WTC11 (cell line): Measurements from ENCODE around the gene KRT28.

Experiments used
- NFE2L1 ChIP-seq: sonication (generic); formaldehyde crosslinking; IDR thresholded peaks from 2 replicates; pipeline ENCODE4 v1.8.1; 2023; ENCODE audit warnings: missing genetic modification reagents
- RELA ChIP-seq: sonication (generic); formaldehyde crosslinking; IDR thresholded peaks from 2 replicates; pipeline ENCODE4 v1.8.1; 2022; ENCODE audit warnings: missing genetic modification reagents, mild to moderate bottlenecking, borderline replicate concordance
- TEAD4 ChIP-seq: sonication (generic); formaldehyde crosslinking; IDR thresholded peaks from 2 replicates; pipeline ENCODE4 v1.8.0; 2022; ENCODE audit warnings: mild to moderate bottlenecking, missing genetic modification reagents
- ZNF138 ChIP-seq: sonication (generic); formaldehyde crosslinking; conservative IDR thresholded peaks from 2 replicates; pipeline ENCODE4 v1.8.1; 2022; ENCODE audit warnings: mild to moderate bottlenecking, moderate library complexity, missing genetic modification reagents
- TF ChIP-seq, protein P1 (sequence below): fragments of 200-600 bp; IDR thresholded peaks from 2 replicates; pipeline ENCODE4 v1.8.0; 2022; ENCODE audit warnings: antibody characterized with exemption
- TF ChIP-seq, protein P2 (sequence below): sonication (generic); formaldehyde crosslinking; IDR thresholded peaks from 2 replicates; pipeline ENCODE4 v1.8.1; 2023; ENCODE audit warnings: mild to moderate bottlenecking, missing genetic modification reagents, moderate library complexity
- TF ChIP-seq, protein P3 (sequence below): sonication (generic); formaldehyde crosslinking; conservative IDR thresholded peaks from 2 replicates; pipeline ENCODE4 v1.8.1; 2023; ENCODE audit warnings: mild to moderate bottlenecking, low read depth, missing genetic modification reagents, moderate library complexity
- TF ChIP-seq, protein P4 (sequence below): sonication (generic); formaldehyde crosslinking; IDR thresholded peaks from 2 replicates; pipeline ENCODE4 v1.8.0; 2023; ENCODE audit warnings: mild to moderate bottlenecking, missing genetic modification reagents
- TF ChIP-seq, protein P5 (sequence below): sonication (generic); formaldehyde crosslinking; IDR thresholded peaks from 2 replicates; pipeline ENCODE4 v1.8.0; 2022; ENCODE audit warnings: mild to moderate bottlenecking, missing genetic modification reagents

DNA sequence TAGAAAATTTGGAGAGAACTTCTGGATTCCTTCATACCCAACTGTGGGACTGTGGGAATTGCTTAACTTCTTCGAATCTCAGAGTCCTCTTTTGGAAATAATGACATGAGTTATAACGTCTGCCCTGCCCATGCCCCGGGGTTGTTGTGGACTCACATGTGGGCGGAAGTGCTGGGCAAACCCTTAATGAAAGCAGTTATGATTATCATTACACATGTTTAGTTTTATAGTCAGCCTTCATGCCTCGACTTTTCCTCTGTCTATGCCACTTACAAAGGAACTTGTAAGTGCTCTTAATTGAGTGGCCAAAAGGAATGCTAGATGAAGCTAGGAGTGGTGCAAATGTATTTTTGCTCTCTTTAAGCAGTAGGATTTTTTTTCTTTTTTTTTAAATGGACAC, 21.3 kb downstream of the KRT28 start:
- no peak for TF ChIP-seq RELA
- no peak for TF ChIP-seq TEAD4 (CRISPR knock-in tag)
- TF ChIP-seq, protein P1, sequence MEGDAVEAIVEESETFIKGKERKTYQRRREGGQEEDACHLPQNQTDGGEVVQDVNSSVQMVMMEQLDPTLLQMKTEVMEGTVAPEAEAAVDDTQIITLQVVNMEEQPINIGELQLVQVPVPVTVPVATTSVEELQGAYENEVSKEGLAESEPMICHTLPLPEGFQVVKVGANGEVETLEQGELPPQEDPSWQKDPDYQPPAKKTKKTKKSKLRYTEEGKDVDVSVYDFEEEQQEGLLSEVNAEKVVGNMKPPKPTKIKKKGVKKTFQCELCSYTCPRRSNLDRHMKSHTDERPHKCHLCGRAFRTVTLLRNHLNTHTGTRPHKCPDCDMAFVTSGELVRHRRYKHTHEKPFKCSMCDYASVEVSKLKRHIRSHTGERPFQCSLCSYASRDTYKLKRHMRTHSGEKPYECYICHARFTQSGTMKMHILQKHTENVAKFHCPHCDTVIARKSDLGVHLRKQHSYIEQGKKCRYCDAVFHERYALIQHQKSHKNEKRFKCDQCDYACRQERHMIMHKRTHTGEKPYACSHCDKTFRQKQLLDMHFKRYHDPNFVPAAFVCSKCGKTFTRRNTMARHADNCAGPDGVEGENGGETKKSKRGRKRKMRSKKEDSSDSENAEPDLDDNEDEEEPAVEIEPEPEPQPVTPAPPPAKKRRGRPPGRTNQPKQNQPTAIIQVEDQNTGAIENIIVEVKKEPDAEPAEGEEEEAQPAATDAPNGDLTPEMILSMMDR, result no peak
- TF ChIP-seq, protein P2, sequence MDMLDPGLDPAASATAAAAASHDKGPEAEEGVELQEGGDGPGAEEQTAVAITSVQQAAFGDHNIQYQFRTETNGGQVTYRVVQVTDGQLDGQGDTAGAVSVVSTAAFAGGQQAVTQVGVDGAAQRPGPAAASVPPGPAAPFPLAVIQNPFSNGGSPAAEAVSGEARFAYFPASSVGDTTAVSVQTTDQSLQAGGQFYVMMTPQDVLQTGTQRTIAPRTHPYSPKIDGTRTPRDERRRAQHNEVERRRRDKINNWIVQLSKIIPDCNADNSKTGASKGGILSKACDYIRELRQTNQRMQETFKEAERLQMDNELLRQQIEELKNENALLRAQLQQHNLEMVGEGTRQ (CRISPR knock-in tag), result no peak
- TF ChIP-seq, protein P3, sequence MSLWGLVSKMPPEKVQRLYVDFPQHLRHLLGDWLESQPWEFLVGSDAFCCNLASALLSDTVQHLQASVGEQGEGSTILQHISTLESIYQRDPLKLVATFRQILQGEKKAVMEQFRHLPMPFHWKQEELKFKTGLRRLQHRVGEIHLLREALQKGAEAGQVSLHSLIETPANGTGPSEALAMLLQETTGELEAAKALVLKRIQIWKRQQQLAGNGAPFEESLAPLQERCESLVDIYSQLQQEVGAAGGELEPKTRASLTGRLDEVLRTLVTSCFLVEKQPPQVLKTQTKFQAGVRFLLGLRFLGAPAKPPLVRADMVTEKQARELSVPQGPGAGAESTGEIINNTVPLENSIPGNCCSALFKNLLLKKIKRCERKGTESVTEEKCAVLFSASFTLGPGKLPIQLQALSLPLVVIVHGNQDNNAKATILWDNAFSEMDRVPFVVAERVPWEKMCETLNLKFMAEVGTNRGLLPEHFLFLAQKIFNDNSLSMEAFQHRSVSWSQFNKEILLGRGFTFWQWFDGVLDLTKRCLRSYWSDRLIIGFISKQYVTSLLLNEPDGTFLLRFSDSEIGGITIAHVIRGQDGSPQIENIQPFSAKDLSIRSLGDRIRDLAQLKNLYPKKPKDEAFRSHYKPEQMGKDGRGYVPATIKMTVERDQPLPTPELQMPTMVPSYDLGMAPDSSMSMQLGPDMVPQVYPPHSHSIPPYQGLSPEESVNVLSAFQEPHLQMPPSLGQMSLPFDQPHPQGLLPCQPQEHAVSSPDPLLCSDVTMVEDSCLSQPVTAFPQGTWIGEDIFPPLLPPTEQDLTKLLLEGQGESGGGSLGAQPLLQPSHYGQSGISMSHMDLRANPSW, result no peak
- TF ChIP-seq, protein P4, sequence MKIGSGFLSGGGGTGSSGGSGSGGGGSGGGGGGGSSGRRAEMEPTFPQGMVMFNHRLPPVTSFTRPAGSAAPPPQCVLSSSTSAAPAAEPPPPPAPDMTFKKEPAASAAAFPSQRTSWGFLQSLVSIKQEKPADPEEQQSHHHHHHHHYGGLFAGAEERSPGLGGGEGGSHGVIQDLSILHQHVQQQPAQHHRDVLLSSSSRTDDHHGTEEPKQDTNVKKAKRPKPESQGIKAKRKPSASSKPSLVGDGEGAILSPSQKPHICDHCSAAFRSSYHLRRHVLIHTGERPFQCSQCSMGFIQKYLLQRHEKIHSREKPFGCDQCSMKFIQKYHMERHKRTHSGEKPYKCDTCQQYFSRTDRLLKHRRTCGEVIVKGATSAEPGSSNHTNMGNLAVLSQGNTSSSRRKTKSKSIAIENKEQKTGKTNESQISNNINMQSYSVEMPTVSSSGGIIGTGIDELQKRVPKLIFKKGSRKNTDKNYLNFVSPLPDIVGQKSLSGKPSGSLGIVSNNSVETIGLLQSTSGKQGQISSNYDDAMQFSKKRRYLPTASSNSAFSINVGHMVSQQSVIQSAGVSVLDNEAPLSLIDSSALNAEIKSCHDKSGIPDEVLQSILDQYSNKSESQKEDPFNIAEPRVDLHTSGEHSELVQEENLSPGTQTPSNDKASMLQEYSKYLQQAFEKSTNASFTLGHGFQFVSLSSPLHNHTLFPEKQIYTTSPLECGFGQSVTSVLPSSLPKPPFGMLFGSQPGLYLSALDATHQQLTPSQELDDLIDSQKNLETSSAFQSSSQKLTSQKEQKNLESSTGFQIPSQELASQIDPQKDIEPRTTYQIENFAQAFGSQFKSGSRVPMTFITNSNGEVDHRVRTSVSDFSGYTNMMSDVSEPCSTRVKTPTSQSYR (CRISPR knock-in tag), result no peak
- TF ChIP-seq, protein P5, sequence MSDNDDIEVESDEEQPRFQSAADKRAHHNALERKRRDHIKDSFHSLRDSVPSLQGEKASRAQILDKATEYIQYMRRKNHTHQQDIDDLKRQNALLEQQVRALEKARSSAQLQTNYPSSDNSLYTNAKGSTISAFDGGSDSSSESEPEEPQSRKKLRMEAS (CRISPR knock-in tag), result no peak
- TF ChIP-seq NFE2L1 (CRISPR knock-in tag), result no peak
- no peak for TF ChIP-seq ZNF138 (CRISPR knock-in tag)
